ACHN (cell line): Measurements from ENCODE around the gene TGFBR3.

Experiments
- DNase-seq: peaks from one replicate; pipeline ENCODE4 v3.0.0-alpha.2; 2015
- in situ Hi-C: cut with HindIII; loops from 2 replicates; pipeline ENCODE4 v1.10.0; 2017; ENCODE audit warnings: low sequenced_read_pairs, low pct_ligation_motif_present, low pct_unique_long_range_greater_than_20kb

TGFBR3 gene

DNA sequence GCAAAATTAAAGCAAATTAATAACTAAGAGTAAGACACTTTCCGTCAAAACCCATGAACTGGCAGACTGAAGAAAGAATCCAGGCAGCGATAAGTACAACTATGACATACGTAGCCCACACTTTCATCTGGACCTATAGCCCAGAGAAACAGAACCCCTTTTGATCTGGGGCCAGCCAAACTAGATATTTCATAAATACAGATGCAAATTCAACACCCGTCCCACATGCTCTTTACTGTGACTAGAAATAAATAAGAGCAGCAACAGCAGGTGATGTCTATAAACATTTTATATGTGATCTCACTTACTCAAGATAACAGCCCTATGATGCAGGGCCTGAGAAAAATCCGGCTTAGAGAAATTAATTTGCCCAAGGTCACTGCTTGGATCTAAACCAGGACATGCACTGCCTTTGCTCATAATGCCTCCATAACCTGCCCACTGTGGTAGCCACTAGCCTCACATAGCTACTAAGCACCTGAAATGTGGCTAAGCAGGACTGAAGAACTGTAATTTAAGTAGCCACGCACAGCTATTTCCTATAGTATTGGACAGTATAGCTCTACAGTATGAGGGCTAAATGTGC, 130.2 kb downstream of the TGFBR3 start:
- no peak for DNase-seq

DNA sequence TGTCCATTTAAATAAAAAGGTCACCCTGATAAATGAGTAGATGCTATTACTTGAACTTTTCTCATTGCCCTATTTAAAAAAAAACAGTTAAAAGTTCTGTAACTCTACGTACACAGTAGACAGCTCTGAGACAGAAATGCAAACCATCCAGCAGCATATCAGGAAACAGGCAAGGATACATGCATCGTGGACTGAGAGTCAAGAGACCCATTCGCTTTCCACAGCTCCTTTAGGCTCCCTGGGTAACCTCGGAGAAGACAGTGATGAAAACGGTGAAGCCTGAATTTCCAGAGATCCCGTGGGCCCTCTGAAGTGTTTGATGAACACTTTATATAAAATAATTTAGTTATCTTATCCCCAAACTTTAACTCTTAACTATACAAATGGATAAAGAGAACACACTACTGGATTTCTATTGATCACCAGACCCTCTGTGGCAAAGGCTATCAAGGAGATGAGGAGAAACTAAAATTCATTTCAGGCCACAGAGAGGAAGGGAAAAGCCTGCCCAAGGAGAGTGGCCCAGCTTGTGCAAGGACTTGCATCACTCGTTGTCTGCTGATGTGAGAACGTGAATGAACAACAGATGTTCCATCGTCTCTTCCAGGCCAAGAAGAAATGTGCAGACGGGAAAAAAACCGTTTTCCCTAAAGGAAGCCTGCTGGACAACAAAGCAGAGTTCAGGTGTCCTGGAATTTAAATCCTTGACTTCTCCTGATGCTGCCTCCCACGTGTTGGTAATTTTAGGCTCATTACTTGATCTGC, 131.0 kb downstream of the TGFBR3 start:
- in situ Hi-C loops, result no loop called here
- DNase-seq, result no peak

More for the DNA sequence above, 130.2 kb downstream of the TGFBR3 start:
- in situ Hi-C loops, result no loop called here

DNA sequence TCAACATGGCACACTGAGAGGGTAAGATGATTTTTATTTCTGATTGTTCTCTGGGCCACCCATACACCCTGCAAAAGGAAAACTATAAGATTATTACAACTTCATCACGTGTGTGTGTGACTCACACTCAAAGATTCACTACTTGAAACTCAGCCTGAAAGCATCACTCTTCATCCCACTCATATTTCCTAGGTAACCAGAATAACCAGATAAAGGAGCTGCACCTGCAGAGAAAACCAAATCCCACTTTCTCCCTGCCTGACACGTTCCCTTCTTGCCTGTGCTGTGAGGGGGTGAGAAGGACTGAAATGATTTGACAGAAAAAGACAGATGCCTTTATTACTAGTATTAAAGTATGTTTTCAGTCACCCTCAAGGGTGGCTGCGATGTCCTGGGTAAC, 131.6 kb downstream of the TGFBR3 start:
- DNase-seq, result no peak
- in situ Hi-C loops, result no loop called here

DNA sequence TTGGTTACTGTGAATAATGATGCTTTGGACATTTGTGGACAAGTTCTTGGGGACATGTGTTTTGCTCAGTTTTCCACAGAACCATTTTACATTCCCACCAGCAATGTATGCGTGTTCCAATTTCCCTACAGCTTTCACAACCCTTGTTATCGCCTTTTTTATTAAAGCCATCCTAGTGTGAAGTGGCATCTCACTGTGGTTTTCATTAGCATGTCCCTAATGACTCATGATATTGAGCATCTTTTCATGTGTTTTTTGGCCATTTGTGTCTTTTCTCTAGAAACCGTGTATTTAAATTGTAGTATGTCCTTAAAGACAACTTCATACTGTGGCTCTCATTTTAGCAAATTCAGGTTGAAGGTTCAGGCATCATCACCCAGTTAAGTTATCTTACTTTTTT, 132.1 kb downstream of the TGFBR3 start:
- no peak for DNase-seq
- in situ Hi-C loops, result no loop called here

DNA sequence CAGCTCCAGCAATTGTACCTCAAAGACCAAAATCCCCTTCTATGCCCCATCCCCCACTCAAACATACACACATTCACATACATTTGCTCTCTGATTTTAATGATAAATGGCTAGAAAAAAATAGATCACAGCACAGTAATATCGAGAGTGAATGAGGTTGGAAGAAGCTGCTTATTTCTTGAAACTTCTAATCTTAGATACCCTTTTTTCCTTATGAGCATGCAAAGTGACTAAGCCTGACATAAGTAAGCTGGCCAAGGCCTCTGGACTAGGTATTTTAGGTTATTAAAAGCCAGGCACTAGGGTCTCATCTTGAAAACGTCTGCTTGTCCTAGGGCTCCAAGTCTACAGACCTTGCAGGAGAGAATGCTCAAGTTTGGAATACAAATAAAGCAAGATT, 133.6 kb downstream of the TGFBR3 start:
- in situ Hi-C loops, result no loop called here
- no peak for DNase-seq

DNA sequence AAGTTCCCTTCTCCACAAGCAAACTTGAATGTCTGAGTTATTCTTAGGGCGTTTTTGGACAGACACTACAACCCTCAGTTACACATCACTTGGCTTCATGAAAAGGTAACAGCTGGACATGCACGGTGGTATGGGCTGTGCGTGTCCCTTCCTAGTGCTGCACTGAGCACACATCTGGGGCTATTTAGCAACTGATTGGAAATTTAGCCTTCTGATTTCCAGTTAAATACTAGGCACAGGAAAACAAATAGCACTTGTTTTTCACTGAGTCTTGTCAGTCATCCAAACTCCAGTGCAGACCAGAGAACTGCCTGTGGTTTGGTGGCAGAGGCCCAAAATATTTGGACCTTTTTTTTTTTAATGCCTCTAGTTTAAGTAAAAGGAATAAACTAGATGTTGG, 134.7 kb downstream of the TGFBR3 start:
- no peak for DNase-seq
- in situ Hi-C loops, result no loop called here

DNA sequence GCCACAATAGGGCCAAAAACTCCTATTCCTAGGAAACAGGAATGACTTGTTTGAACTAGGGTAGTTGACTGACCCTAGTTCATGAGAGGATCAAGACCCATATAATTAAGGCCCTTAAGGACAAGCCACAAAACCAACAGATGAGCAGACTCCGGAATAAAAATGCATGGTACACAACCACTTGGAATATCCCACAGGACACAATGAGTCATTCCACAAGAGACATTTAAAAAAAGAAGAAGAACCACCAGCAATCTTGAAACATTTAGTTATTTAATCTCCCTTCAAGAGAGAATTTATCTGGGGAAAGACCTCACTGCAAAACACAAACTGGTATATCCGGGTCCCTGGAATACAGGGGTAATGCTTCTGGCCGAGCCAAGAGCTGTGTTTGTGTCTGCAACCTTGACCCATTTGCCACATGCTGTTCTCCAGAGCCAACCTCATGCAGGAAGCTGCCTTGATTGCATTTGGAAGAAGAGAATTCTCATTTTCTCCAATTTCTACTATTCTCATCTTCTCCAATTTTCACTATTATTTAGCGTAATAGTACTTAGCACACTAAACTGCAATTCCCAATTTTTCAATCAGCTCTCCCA, 135.5 kb downstream of the TGFBR3 start:
- DNase-seq, result no peak
- in situ Hi-C loops, result no loop called here

DNA sequence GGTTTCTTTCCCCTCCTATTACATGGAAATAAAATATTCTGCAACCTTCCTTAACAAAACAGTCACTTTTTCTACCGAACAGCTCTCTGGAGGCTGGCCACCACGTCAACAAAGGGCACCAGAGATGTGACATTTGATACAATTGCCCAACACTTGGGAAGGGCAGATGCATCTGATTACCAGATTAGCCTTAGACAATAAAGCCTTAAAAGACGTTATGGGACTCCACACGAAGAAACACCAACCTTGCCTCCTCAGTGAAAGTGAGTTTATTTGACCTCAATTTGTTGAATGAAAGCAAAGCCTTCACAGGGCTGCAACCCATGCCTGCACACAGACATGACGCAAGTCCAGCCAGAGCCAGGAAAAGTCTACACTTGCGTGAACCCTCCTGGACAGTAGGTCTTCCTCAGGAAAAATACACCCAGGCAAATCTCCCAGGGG, 136.1 kb downstream of the TGFBR3 start:
- DNase-seq, result no peak
- in situ Hi-C loops, result no loop called here

DNA sequence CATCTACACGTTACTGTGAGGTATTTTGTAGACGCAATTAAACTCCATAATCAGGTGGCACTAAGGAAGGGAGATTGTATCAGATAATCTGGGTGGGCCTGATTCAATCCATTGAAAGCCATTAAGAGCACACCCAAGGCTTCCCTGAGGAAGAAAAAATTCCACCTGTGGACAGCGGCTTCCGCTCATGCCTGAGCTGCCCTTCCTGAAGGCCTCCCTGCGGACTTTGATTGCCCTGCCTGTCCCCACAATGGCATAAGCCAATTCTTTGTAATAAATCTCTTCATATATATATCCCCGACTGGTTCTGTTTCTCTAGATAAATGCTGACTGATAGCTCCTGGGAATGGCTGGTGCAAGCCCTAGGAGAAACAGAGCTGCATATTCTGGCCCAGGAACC, 138.3 kb downstream of the TGFBR3 start:
- DNase-seq, result no peak
- in situ Hi-C loops, result no loop called here

DNA sequence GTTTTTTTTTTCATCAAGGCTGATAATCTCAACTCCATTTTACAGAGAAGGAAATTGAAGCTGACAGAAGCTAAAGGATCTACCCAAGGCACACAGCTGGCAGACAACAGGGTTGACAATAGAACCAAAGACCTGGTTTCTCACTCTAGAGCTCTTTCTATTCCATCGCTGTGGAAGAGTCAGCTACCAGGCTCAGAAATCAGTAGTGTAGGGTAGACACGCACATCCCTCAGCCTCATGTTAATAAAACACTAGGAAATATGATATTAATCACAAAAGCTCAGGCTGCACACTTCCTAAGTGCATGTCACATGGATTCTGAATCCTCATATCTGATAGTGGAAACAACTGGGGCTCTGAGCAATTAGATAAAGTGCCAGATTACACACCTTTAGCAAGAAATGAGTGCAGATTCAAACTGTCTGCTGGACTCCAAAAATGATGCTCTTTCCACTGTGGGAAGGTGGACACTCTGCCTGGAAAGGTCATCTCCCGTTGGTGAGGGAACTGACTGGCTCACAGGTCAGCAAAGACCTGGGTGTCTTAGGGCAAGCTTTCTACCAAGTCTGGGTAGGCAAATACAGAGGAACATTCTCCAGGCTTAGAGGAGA, 139.1 kb downstream of the TGFBR3 start:
- in situ Hi-C loops, result no loop called here

DNA sequence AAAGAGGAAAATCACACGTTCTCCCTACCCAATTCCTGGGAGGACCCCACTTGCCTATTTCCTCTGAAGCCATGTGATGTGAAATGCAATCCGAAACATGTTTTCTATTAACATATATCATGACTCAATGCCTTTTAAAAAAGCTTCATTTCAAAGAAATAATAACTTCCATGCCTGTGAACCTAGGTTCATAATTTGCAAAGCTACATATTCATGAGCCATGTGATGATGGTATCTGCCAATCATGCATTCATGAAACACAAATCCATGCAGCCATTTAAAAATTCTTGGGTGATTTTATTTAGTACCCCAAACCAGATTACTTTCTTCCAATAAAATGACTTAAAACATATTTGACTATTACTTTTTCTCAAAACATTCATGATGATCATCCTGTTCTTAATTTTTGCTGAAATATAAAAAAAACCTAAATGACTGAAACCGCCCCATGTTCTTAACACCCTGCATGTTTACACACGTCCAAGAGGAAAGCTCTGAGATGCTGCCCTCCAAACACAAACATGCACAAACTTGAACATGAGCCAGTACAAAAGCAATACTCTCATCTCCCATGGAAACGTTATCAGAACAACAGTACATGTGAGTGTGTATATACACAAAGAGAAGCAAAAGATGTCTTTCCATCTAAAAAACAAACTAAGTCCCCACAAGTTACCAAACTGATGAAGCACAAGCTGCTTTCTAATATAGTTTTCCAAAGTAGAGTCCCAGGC, 140.1 kb downstream of the TGFBR3 start:
- no peak for DNase-seq
- in situ Hi-C loops, result no loop called here

More for the DNA sequence above, 139.1 kb downstream of the TGFBR3 start:
- no peak for DNase-seq

DNA sequence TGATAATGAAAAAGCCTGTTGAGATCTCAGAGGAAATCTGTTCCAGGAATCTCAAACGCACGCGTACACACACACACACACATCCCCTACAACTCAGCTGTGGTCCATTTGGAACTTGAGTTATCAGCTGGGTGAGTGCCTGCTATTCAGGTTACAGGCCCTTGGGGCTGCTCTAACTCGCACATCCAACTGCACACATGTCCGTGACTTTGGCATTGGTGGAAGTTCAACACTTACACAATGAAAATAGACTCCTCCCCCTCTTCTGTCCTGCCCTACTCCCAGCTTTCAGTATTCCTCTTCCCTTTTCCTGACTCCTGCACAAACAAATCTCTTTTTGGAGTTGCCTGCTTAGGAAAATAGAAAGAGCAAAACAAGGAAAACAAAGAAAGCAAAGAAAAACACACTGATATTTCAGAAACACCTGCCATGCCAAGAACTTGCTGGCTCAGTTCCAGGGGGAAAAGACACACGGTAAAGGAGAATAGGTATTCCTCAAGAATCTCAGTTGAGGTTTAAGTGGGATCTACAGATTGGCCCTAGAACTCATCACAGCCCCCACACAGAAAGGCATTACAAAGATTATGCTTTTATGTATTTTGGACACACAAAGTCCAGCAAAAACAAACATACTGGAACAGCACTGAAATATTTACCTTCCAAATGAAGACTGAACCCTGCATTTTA, 140.9 kb downstream of the TGFBR3 start:
- DNase-seq, result no peak
- in situ Hi-C loops, result no loop called here

DNA sequence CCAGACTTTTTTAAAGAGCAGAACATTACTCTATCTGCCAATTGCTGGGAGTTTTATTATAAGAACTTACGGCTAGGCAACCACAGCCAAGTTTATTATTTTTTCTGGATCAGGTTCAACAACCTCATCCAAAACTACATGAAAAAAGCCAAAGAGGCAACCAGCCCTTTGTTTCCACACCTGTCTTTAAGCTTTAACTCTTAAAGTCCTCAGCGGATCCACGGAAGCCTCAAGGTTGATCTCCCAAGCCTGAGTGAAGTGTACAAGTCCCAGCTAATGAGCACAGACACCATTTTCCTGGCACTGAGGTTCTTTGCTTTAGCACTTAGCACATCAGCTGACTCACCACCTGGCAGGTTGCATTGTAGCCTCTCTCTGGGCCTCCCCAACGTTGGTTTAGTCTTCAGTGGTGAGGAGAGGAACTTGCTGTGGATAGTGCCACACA, 143.1 kb downstream of the TGFBR3 start:
- in situ Hi-C loops, result no loop called here
- no peak for DNase-seq

DNA sequence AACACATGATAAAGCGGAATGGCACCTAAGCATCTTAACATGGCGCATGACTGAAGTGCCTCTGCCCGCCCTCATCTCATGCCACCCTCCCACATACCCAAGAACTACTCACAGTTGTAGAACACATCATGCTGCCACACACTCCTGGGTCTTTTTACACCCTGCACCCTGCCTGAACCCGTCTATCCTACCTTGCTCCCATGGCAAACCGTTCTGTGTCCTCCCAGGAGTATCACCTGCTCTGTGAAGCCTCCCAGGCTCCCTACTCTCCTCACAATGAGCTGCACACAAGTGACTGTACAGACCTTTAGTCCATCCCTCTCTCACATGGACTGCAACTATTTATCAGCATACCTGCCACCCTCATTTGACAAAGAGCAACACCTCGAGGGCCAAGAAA, 144.0 kb downstream of the TGFBR3 start:
- in situ Hi-C loops, result no loop called here
- no peak for DNase-seq

DNA sequence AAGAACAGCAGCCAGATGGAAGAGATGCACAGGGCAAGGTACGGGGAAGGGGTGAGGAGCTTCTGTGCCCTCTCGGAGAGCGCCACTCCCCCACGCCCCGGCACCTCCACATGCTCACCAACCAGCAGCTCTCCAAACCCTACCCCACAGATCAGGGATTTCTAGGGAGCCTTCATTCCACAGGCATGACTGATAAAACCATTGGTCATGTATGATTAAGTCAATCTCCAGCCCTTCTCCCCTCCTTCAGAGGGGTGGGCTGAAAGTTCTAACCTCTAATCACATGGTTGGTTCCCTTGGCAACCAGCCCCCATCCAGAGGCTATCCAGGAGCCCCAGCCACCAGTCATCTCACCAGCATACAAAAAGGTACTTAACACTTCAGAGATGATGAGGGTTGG, 144.7 kb downstream of the TGFBR3 start:
- in situ Hi-C loops, result no loop called here
- DNase-seq, result no peak

DNA sequence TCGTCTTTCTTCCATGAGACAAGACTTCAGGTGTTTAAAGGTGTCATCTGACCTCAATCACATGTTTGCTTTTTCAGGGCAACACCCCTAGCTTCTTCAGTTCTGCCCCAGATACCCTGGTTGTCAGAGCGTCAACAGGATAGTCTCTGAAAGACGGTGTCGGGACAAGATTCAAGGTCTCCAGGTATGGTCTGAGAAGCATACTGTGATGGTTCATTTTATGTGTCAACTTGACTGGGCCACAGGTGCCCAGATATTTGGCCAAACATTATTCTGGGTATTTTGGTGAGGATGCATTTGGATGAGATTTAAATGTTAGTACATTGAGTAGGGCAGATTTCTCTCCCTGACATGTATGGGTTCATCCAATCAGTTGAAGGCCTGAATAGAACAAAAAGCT, 148.3 kb downstream of the TGFBR3 start:
- no peak for DNase-seq
- in situ Hi-C loops, result no loop called here

DNA sequence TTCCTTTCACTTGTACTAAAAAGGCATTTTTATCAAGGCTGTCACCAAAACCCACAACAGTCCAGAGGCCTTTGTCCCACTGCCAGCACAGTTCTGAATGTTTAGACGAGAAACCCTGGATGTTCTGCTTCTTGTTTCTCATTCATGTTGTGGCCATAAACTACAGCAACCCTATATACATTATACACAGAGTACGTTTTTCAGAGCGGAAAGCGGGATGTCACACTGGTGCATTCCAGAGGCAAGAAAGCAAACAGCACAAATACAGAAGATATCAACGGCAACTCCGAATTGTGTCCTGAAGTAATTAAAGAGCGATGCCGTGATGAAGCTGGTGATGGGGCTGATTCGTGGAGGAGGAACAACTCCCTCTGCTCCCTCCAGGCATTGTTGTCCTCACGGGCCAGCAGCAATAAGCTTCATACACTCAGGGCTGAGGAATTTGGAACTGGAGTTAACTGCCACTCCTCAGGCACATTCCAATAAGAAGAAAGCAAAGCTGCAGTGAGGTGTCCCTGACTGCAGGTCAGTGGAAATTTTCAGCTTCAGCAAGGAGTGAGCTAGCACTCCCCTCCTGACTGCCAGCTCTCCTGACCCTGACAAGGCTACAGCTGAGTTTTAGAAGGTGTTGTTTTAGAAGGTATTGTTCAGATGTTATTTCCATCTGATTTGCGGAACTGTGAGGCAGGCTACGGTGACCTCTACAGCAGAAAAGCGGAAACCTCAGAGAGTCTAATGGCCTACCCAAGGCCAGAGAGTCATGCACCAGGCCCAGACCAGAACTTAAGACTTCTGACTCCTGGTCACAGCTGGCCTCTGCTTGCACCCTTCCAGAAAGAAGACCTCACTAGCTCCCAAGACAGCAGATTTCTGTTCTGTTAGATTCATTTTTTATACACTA, 149.0 kb downstream of the TGFBR3 start:
- DNase-seq, result peak; percentile 80
- in situ Hi-C loops, result no loop called here
